Renal cortex interstitium (tissue), 11 donors: ENCODE data around the gene UBE2L6. TPM values are rescaled to one million over a fixed set of nuclear protein-coding genes. Genes with fewer than 3 reads are reported as not detected.
"Not testable (repeated sequence)": the region's sequence is repeated elsewhere in the genome, so short reads cannot be mapped to it uniquely, and the experiment has no call there.

Experiments
- DNase-seq, 11 donors: peaks; one replicate each; pipeline ENCODE4 v3.0.0-alpha.2; 2013; ENCODE audit warnings: low read depth in 9 of 11, low spot score in 4 of 11; ENCODE audit errors: extremely low read depth in 1 of 11
- polyA plus RNA-seq, 3 donors: library from polyadenylated mRNA; unstranded; fragments of 120-200 nt; gene quantifications; one replicate each; pipeline ENCODE4 v1.2.1, GENCODE V29; 2013; ENCODE audit not compliant: insufficient read length in 3 of 3

The UBE2L6 gene
- polyA plus RNA-seq, 3 donors = 31.9 to 38.4 (median 35.8) TPM

- DNase-seq = no peak
These were observed 21.6 kb downstream of the UBE2L6 start for GRCh38 chr11:57545883-57546282.

- DNase-seq = no peak
These were observed 22.9 kb downstream of the UBE2L6 start for GRCh38 chr11:57544566-57544965.

GRCh38 chr11:57543593-57543992 lies 23.9 kb downstream of the UBE2L6 start:
- no peak for DNase-seq

- no peak for DNase-seq
These were observed 24.9 kb downstream of the UBE2L6 start for GRCh38 chr11:57542582-57542981.

GRCh38 chr11:57541169-57541568 lies 26.3 kb downstream of the UBE2L6 start:
- no peak for DNase-seq

- DNase-seq = no peak
These were observed 28.1 kb downstream of the UBE2L6 start for GRCh38 chr11:57539342-57539741.

- DNase-seq = peak in 2 of 11 donors; percentile 11 to 16
These were observed 30.4 kb downstream of the UBE2L6 start, which contains the start of gene SMTNL1 for GRCh38 chr11:57536947-57537619. SMTNL1 (plus strand) TSS chr11:57537595; CDS start chr11:57542643, 5,048 bp downstream.

- DNase-seq = not testable (repeated sequence)
These were observed 33.0 kb downstream of the UBE2L6 start for GRCh38 chr11:57534449-57534848.

GRCh38 chr11:57530596-57531507 lies 36.6 kb downstream of the UBE2L6 start, which contains the start of gene TIMM10:
TIMM10 (minus strand) TSS chr11:57530754; CDS start chr11:57530189, 565 bp downstream.
- DNase-seq = peak; percentile 82 to 96 (median 91)

- DNase-seq = no peak
These were observed 37.3 kb downstream of the UBE2L6 start for GRCh38 chr11:57530215-57530595.

GRCh38 chr11:57529012-57529411 lies 38.5 kb downstream of the UBE2L6 start:
- no peak for DNase-seq

GRCh38 chr11:57527056-57527631 lies 40.3 kb downstream of the UBE2L6 start:
- peak in 6 of 11 donors; percentile 39 to 59 (median 52) for DNase-seq

GRCh38 chr11:57523419-57523818 lies 44.1 kb downstream of the UBE2L6 start:
- no peak for DNase-seq

- no peak for DNase-seq
These were observed 46.4 kb downstream of the UBE2L6 start for GRCh38 chr11:57521116-57521515.

GRCh38 chr11:57516061-57516443 lies 51.4 kb downstream of the UBE2L6 start:
- DNase-seq = no peak

- DNase-seq = peak in 3 of 11 donors; percentile 26 to 37 (median 33)
These were observed 52.0 kb downstream of the UBE2L6 start, which contains the start of gene SLC43A1 for GRCh38 chr11:57515332-57516060. SLC43A1 (minus strand) TSS chr11:57515702; CDS start chr11:57514111, 1,591 bp downstream.

GRCh38 chr11:57514538-57515331 lies 52.7 kb downstream of the UBE2L6 start:
- peak in 3 of 11 donors; percentile 4 to 20 (median 9) for DNase-seq

GRCh38 chr11:57513911-57514537 lies 53.4 kb downstream of the UBE2L6 start:
- peak in 2 of 11 donors; percentile 8 for DNase-seq
